ENCODE results near the gene DMWD. TPM values are rescaled to one million over a fixed set of nuclear protein-coding genes. Genes with fewer than 3 reads are reported as not detected.
A peak's percentile ranks its signal among the peaks of the same experiment; 100 is the strongest.

DMWD gene
- polyA plus RNA-seq, 1 donor (not counting 4 experiments of a cell fraction or from before 2014, with no cell fraction given) = 10.1 TPM

DNA sequence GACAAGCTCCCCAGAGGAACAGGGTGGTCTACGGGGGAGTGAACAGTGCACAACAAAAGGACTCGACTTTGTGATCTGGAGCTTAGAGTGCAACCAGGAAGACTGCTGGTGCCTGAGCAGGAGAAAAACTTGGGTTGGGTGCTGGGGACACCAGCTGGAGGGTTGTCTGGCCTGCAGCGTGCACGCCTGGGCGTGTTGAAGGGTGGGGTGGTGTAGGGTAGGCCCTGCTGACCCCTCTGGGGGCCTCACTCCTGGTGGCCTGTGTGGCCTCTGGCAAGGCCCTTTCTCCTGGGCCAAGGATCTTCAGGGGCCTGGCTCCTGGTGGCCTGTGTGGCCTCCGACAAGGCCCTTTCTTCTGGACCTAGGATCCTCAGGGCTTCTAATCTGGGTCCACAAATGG, 27.1 kb upstream of the DMWD start:
- no peak overlapping the region for H3K9ac ChIP-seq (ENCODE audit: control insufficient read depth, extremely low read depth, insufficient read depth, low read length)
- TF ChIP-seq CTCF (optimal IDR thresholded peaks at IDR 0.05 in 1 of 3, IDR thresholded peaks at IDR 0.05 in 1 of 3, conservative IDR thresholded peaks at IDR 0.05 in 1 of 3; ENCODE audit: extremely low read depth in 1 of 3, insufficient read depth in 2 of 3, low read length in 3 of 3) = peak in 1 of 3 experiments; percentile 1
- no peak for TF ChIP-seq EZH2 (IDR thresholded peaks at IDR 0.05; ENCODE audit: low read length)
- H3K4me3 ChIP-seq (ENCODE audit: control insufficient read depth in 2 of 3, extremely low read depth in 1 of 3, insufficient read depth in 2 of 3, low read depth in 1 of 3, low read length in 3 of 3) = no peak overlapping the region
- H2AFZ ChIP-seq (ENCODE audit: control insufficient read depth, low read length) = no peak overlapping the region
- FAIRE-seq (no peak), DNase-seq (ENCODE audit: low read depth, low spot score) (no peak)
- H3K4me2 ChIP-seq (ENCODE audit: control insufficient read depth, extremely low read depth, insufficient read depth, low read depth, low read length) = no peak overlapping the region
- no peaks in the 10 kb centered on the region for H3K79me2 ChIP-seq (ENCODE audit: control insufficient read depth, insufficient read depth, low read length)
- H3K9me1 ChIP-seq (ENCODE audit: control insufficient read depth, extremely low read depth, insufficient read depth, low read length) = peaks cover 3% of the 10 kb centered on the region
- H3K27ac ChIP-seq (ENCODE audit: control insufficient read depth, insufficient read depth, low read length) = no peak overlapping the region
- H3K9me3 ChIP-seq (ENCODE audit: control insufficient read depth, low read depth, low read length) = no peaks in the 10 kb centered on the region
- peaks cover 5 to 14% of the 10 kb centered on the region in 2 experiments for H3K36me3 ChIP-seq (ENCODE audit: control insufficient read depth in 2 of 2, extremely low read depth in 1 of 2, insufficient read depth in 2 of 2, low read length in 2 of 2)
- dilution Hi-C loops (cut with MboI; ENCODE audit: extremely low pct_ligation_motif_present, low sequenced_read_pairs) = no loop called here
- no peaks in the 10 kb centered on the region for H3K27me3 ChIP-seq (ENCODE audit: control insufficient read depth, extremely low read depth, insufficient read depth, low read length)
- peaks cover 18% of the 10 kb centered on the region for H3K4me1 ChIP-seq (ENCODE audit: control insufficient read depth, extremely low read depth, insufficient read depth, low read length)
- H4K20me1 ChIP-seq (ENCODE audit: control insufficient read depth, extremely low read depth, insufficient read depth, low read length) = peaks cover 2% of the 10 kb centered on the region

DNA sequence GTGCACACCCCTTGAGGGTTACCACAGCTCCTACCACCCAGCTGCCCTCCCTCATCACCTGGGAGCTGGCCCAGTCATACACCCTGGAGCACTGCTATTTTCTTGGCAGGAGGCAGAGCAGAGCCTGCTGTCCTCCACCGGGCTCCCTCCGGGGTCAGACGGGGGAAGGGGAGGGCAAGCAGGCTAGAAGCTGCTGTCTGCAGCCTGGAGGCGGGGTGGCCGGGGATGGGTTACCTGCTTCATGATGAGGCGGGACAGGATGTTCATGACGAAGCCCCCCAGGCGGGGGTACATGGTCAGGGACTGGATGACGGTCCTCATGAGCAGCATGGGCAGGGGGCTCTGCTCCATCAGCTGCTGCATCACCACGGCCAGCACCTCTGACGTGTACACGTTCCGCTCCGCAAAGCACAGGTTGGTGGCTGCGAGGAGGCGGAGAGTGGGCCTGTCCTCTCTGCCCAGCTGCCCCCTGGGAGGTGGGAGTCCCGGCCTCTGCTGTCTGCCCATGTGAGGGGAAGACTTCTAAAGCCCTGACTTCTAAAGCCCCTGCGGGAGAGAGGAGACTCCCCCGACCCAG, 25.2 kb upstream of the DMWD start:
- Histone ChIP-seq H3K9me1 (ENCODE audit: control insufficient read depth, extremely low read depth, insufficient read depth, low read length) (peaks cover 2% of the 10 kb centered on the region), H3K27me3 (ENCODE audit: control insufficient read depth, extremely low read depth, insufficient read depth, low read length) (no peaks in the 10 kb centered on the region), H2AFZ (ENCODE audit: control insufficient read depth, low read length) (no peak overlapping the region), H3K27ac (ENCODE audit: control insufficient read depth, insufficient read depth, low read length) (no peak overlapping the region), H3K36me3 (ENCODE audit: control insufficient read depth in 2 of 2, extremely low read depth in 1 of 2, insufficient read depth in 2 of 2, low read length in 2 of 2) (peaks cover 4 to 14% of the 10 kb centered on the region in 2 experiments), H3K4me3 (ENCODE audit: control insufficient read depth in 2 of 3, extremely low read depth in 1 of 3, insufficient read depth in 2 of 3, low read depth in 1 of 3, low read length in 3 of 3) (no peak overlapping the region), H3K4me2 (ENCODE audit: control insufficient read depth, extremely low read depth, insufficient read depth, low read depth, low read length) (no peak overlapping the region), H3K79me2 (ENCODE audit: control insufficient read depth, insufficient read depth, low read length) (no peaks in the 10 kb centered on the region), H3K9me3 (ENCODE audit: control insufficient read depth, low read depth, low read length) (no peaks in the 10 kb centered on the region), H3K4me1 (ENCODE audit: control insufficient read depth, extremely low read depth, insufficient read depth, low read length) (peaks cover 20% of the 10 kb centered on the region), H3K9ac (ENCODE audit: control insufficient read depth, extremely low read depth, insufficient read depth, low read length) (no peak overlapping the region), H4K20me1 (ENCODE audit: control insufficient read depth, extremely low read depth, insufficient read depth, low read length) (peaks cover 2% of the 10 kb centered on the region)
- dilution Hi-C loops (cut with MboI; ENCODE audit: extremely low pct_ligation_motif_present, low sequenced_read_pairs) = no loop called here
- FAIRE-seq (no peak), DNase-seq (ENCODE audit: low read depth, low spot score) (no peak)
- no peak for TF ChIP-seq CTCF (optimal IDR thresholded peaks at IDR 0.05 in 1 of 3, IDR thresholded peaks at IDR 0.05 in 1 of 3, conservative IDR thresholded peaks at IDR 0.05 in 1 of 3; ENCODE audit: extremely low read depth in 1 of 3, insufficient read depth in 2 of 3, low read length in 3 of 3)
- TF ChIP-seq EZH2 (IDR thresholded peaks at IDR 0.05; ENCODE audit: low read length) = no peak
